Suppressor macrophage (primary cell): ENCODE measurements around the gene SLC26A11.
A peak's percentile ranks its signal among the peaks of the same experiment; 100 is the strongest.
"Not testable (repeated sequence)": the region's sequence is repeated elsewhere in the genome, so short reads cannot be mapped to it uniquely, and the experiment has no call there.

Experiments
- DNase-seq, 4 experiments: peaks; one replicate each; pipeline ENCODE4 v3.0.0-alpha.2; 2020 to 2022

SLC26A11 gene

GRCh38 chr17:80219013-80219762 is 1.0 kb upstream of the SLC26A11 start:
- DNase-seq = peak; percentile 96 to 98 (median 97)

DNA sequence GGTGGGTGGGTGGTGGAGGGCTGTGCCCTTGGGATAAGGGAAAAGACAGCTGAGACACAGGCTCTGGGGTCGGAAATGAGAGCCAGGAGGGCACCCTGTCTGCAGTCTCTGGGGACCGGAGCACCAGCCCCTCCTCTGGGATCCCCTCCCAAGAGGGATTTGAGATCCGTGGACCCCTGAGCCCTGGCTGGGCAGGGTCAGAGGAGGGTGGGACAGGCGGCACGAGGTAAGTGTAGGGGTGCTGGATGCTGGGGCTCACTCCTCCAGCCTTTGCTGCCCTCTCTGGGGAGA is 519 bp upstream of the SLC26A11 start:
- DNase-seq = no peak

DNA sequence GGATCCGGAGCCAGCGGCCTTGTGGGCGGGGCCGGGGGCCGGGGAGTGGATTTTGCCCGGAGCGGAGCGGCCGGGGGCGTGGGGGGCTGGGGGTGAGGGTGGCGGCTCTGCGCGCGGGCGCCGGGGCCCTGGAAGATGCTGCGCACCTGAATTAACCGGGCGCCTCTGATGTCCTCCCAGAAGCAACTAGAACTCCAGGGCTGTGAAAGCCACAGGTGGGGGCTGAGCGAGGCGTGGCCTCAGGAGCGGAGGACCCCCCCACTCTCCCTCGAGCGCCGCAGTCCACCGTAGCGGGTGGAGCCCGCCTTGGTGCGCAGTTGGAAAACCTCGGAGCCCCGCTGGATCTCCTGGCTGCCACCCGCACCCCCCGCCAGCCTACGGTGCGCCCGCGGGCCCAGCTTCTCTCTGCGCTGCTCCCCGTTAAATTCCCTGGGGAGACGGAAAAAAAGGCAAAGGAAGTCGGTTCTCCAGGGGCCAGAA is 549 bp downstream of the SLC26A11 start:
- peak in 2 of 4 experiments; percentile 34 to 39 for DNase-seq

- DNase-seq = no peak
These were observed 1.3 kb downstream of the SLC26A11 start for GRCh38 chr17:80221351-80222105.

DNA sequence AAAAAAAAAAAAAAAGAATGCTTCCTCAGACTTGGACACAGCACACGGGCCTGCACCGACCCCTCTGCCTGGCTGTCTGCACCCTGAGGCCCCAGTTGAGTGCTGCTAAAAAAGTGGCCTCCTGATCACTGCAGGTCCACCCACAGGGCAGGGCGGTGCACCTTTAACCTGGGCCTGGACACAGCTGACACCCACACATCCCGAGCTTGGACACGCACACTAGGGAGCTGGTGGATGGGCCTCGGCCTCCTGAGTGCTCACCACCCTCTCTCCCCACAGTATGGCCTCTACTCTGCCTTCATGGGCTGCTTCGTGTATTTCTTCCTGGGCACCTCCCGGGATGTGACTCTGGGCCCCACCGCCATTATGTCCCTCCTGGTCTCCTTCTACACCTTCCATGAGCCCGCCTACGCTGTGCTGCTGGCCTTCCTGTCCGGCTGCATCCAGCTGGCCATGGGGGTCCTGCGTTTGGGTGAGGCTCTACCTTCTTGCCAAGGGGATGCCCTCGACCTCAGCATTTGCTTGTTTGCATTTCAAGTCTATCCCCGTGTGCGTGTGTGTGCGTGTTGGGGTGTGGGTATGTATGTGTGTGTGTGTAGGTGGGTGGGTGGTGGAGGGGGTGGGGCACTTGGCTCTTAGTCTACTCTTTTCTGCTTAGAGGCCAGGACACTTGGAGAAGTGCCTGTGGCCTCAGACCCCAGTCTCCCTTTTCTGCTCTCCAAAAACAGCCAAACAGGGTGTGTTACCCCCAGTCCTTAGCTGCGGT is 2.3 kb downstream of the SLC26A11 start:
- no peak for DNase-seq

GRCh38 chr17:80223142-80223815 is 3.1 kb downstream of the SLC26A11 start:
- DNase-seq = no peak

- DNase-seq = peak in 3 of 4 experiments; percentile 24 to 55 (median 34)
These were observed 3.7 kb downstream of the SLC26A11 start for GRCh38 chr17:80223838-80224497.

GRCh38 chr17:80224683-80225082 is 4.5 kb downstream of the SLC26A11 start:
- DNase-seq = no peak

DNA sequence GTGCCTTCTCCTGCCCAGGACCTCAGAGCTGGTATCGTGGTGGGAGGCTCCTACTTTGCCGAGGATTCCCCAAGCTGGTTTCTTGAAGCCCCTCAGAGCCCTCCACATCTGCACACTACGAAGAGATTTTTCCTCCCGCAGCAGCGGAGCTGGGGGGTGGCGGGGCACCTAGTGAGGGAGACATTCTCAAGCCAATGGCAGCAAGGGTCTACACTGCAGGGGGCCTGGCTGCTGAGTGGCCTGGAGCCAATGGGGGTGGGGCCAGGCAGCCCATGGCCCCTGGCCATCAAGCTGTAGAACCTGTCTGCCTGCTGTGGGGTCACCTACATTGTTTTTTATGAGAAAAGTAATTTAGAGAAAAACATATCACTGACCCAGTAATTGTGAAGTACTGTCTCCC is 5.0 kb downstream of the SLC26A11 start:
- DNase-seq = no peak

DNA sequence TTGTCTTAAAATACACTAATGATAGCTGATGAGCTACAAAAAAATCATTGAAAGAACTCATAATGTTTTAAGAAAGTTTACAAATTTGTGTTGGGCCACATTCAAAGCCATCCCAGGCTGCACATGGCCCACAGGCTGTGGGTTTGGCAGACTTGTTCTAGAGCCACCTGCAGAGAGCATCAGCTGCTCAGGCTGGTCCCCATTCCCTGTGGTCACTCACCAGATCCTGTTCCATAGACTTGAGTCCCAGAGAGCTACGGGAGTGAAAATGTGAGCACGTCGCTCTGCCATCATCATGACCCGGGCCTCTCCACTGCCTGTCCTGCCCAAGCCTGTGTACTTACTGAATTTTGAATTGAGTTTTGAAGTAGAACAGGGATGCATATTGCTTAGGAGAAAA is 6.9 kb downstream of the SLC26A11 start:
- DNase-seq = no peak

DNA sequence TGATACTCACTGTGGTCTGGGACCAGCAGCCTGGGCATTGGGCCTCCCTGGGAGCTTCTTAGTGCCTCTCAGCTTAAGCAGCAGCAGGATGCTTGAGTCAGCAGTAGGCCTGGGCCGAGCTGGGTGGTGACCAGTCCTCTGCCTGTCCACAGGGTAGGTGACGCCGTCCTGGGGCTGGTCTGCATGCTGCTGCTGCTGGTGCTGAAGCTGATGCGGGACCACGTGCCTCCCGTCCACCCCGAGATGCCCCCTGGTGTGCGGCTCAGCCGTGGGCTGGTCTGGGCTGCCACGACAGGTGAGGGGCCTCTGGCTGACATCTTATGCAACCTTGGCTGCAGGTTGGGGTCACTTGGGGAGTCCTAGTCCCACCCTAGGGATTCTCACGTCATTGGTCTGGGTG is 7.4 kb downstream of the SLC26A11 start:
- no peak for DNase-seq

- DNase-seq = no peak
These were observed 8.2 kb downstream of the SLC26A11 start for GRCh38 chr17:80228477-80228876.

DNA sequence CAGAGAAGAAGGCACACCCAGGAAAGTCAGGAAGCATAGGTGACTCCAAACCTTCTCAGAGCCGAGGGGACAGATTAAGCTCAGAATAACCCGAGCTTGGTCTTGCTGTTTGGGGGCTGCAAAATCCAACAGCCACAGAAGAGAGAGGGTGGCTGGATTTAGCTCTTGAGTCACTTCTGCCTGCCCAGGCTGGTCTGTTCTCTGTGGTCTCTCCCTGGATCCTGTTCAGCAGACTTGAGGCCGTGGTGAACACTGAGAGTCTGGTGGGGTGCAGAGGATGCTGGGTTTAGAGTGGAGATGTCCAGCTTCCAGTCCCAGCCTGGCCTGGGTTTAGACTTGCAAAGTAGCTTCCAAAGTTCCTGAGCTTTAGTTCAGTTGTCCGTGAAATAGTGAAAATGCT is 8.8 kb downstream of the SLC26A11 start:
- DNase-seq = no peak

- no peak for DNase-seq
These were observed 12.2 kb downstream of the SLC26A11 start for GRCh38 chr17:80232438-80232837.

DNA sequence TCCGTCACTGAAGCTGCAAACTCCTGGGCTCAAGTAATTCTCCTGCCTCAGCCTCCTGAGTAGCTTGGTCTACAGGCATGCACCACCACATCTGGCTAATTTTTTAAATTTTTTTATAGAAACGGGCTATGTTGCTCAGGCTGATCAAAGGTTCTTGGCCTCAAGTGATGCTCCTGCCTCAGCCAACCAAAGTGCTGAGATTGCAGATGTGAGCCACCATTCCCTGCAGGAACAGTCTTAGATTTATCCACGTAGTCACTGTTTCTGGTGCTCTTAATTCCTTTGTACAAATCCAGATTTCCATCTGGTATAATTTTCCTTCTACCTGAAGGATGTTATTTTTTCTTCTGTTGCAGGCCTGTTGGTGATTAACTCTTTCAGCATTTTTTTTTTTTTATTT is 13.0 kb downstream of the SLC26A11 start:
- no peak for DNase-seq

DNA sequence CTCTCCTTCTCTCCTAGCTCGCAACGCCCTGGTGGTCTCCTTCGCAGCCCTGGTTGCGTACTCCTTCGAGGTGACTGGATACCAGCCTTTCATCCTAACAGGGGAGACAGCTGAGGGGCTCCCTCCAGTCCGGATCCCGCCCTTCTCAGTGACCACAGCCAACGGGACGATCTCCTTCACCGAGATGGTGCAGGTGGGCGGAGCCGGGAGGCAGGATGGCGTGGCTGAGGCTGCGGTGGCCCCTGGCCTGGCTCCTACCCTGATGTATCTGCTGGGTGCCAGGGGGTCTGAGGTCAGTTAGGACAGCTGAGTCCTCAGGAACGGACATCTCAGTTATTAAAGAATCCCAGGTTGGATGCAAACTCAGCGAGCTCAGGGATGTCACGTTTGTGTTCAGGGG is 16.7 kb downstream of the SLC26A11 start:
- no peak for DNase-seq

GRCh38 chr17:80237386-80237785 is 17.2 kb downstream of the SLC26A11 start:
- no peak for DNase-seq

DNA sequence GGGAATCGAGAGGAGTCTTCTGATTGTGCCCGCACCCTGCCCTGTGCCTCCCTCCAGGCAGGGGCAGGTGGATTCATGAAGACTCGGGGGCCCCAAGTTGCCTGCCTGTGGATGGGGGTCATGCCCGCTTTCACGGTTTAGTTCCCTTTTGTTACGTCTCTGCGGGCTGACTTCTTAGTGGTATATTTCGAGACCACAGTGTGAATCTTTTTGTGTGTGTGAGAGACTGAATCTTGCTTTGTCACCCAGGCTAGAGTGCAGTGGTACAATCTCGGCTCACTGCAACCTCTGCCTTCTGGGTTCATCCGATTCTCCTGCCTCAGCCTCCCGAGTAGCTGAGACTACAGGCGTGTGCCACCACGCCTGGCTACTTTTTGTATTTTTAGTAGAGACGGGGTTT is 22.3 kb downstream of the SLC26A11 start:
- DNase-seq = no peak

DNA sequence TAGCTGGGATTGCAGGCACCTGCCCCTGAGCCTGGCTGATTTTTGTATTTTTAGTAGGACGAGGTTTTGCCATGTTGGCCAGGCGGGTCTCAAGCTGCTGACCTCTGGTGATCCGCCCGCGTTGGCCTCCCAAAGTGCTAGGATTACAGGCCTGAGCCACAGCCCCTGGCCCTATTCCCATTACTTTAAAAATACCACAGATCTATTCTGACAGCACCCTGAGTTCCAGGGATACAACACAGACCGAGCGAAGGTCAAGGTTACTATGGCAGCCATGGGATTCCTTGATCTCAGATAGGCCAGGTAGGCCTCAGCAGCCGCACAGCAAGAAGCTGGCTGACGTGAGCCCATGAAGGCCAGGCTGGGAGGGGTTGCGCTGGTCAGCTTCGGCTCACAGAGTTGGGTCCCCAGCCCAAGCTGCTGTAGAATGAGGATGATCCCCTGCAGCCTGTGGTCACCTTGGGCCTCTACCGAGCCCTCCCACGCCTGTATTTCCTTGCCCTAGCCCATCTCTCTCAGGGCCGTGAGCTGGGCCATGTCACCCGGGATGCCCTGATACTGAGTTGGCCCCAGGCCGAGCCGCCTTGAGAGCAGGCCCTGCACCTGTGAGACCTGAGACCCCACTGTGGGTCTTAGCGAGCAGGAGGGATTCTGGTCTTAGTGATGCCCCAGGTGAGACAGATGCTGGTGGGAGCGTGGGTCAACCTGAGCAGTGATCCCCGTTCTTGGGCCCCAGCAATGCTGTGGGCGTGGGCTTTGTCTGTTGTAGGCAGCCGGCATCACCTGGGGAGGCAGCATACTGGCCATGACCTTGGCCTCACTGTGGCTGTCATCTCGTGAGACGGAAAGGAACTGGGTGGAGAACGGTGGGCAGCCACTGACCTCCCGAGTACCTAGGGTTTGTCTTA is 23.6 kb downstream of the SLC26A11 start:
- DNase-seq = no peak

DNA sequence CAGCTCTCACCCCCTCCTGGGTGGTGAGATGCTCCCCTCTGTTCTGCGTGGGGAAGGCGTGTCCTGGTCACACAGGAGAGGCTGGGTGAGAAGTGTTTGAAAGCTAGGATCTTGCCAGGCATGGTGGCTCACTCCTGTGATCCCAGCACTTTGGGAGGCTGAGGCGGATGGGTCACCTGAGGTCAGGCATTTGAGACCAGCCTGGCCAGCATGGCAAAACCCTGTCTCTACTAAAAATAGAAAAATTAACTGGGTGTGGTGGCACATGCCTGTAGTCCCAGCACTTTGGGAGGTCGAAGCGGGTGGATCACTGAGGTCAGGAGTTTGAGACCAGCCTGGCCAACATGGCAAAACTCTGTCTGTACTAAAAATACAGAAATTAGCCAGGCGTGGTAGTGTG is 24.2 kb downstream of the SLC26A11 start:
- DNase-seq = not testable (repeated sequence)

- DNase-seq = no peak
These were observed 24.8 kb downstream of the SLC26A11 start for GRCh38 chr17:80244871-80245509.
